Measurements from ENCODE around the gene VPS51. TPM values are rescaled to one million over a fixed set of nuclear protein-coding genes. Genes with fewer than 3 reads are reported as not detected.

VPS51 gene
- total and polyA plus RNA-seq, 9 of the 15 experiments (the other 6 are each of a cell fraction or from before 2014, with no cell fraction given), result 1.8 to 143 (median 46.8) TPM

- TF ChIP-seq AFF1 (IDR thresholded peaks at IDR 0.05; ENCODE audit: low read depth in 1 of 2, partially characterized antibody in 2 of 2) (peak; percentile 30 to 52), ESRRA (IDR thresholded peaks at IDR 0.05; ENCODE audit: borderline replicate concordance, low read depth) (peak; percentile 44), NR3C1 (CRISPR knock-in tag; IDR thresholded peaks at IDR 0.05) (peak; percentile 85), FUS (optimal IDR thresholded peaks at IDR 0.05; ENCODE audit: low read depth, low read length) (peak; percentile 43), TEAD2 (tag; IDR thresholded peaks at IDR 0.05) (no peak), CUX1 (CRISPR knock-in tag; IDR thresholded peaks at IDR 0.05) (no peak), TEAD4 (IDR thresholded peaks at IDR 0.05; ENCODE audit: low read length) (peak; percentile 47; the same call in 1 of the 2 replicates), TEAD4 (CRISPR knock-in tag; IDR thresholded peaks at IDR 0.05; ENCODE audit: borderline replicate concordance) (no peak), GATAD2A (IDR thresholded peaks at IDR 0.05) (0 out of 2 replicates have a peak, but pooled peaks have one; percentile 58), GTF2F1 (IDR thresholded peaks at IDR 0.05; ENCODE audit: low read depth, low read length) (0 out of 2 replicates have a peak, but pooled peaks have one; percentile 24), RFX5 (IDR thresholded peaks at IDR 0.05; ENCODE audit: low read depth, low read length) (peak; percentile 8; the same call in 1 of the 2 replicates), TCF7L2 (IDR thresholded peaks at IDR 0.05; ENCODE audit: low read depth, low read length) (peak; percentile 86), SIN3B (IDR thresholded peaks at IDR 0.05; ENCODE audit: low read depth) (peak; percentile 46; the same call in 1 of the 2 replicates), TFAP4 (CRISPR knock-in tag; IDR thresholded peaks at IDR 0.05; ENCODE audit: borderline replicate concordance) (peak; percentile 94), ELF1 (tag; IDR thresholded peaks at IDR 0.05) (peak; percentile 68), EP400 (IDR thresholded peaks at IDR 0.05) (peak; percentile 99), LARP7 (IDR thresholded peaks at IDR 0.05) (0 out of 2 replicates have a peak, but pooled peaks have one; percentile 13), PML (IDR thresholded peaks at IDR 0.05; ENCODE audit: low read length) (peak; percentile 87; the same call in 1 of the 2 replicates)
Measured at GRCh38 chr11:65134240-65134951, 38.4 kb downstream of the VPS51 start, which contains the start of gene SYVN1 (continued).

Measured in K562 (cell line).